Measurements from ENCODE around the gene MRPS25. TPM values are rescaled to one million over a fixed set of nuclear protein-coding genes. Genes with fewer than 3 reads are reported as not detected.

Gene MRPS25
- total and polyA plus RNA-seq, 2 experiments from 2014 or later = 47.9 to 75.0 TPM

DNA sequence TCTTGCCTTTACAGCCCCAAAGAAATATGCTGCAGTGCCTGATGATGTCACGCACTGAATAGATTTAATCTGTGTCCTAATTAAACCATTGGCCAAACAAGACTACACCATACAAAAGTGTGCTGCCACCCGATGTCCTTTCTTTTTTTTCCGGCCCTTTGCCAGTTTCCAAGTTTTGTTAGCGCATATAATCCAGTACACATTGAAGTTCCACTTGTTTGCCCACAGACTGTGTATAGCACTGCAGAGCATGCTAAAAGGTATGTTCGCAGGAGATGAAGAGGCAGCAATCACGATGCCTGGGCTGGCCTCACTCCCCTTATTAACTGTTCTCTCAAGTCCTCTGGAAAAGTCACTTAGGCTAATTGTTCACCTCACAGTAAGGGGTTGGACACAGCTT, 26.8 kb downstream of the MRPS25 start:
- Histone ChIP-seq H3K4me1 (ENCODE audit: insufficient read depth) (no peaks in the 10 kb centered on the region), H3K79me2 (replicated peaks; ENCODE audit: insufficient read depth) (no peaks in the 10 kb centered on the region), H3K36me3 (ENCODE audit: insufficient read depth) (peaks cover 17% of the 10 kb centered on the region), H3K27me3 (ENCODE audit: insufficient read depth) (no peaks in the 10 kb centered on the region), H4K20me1 (replicated peaks; ENCODE audit: insufficient read depth) (peaks cover 7% of the 10 kb centered on the region; the same call in 1 of the 2 replicates), H3F3A (replicated peaks; ENCODE audit: low read depth) (0 out of 2 replicates have a peak, but pooled peaks cover 2% of the 10 kb centered on the region), H3K27ac (ENCODE audit: low read depth) (no peak overlapping the region), H3K4me3 (no peak overlapping the region), H3K4me2 (no peak overlapping the region), H2AFZ (no peak overlapping the region), H3K9me2 (ENCODE audit: insufficient read depth) (no peaks in the 10 kb centered on the region)
- Mint-ChIP-seq H3K27me3 (ENCODE audit: insufficient read depth, low read depth, poor library complexity) (peaks cover 5% of the 10 kb centered on the region), H3K36me3 (ENCODE audit: low read depth) (peaks cover 82% of the 10 kb centered on the region), H3K27ac (no peak overlapping the region), H3K9me3 (no peaks in the 10 kb centered on the region), H3K4me1 (no peaks in the 10 kb centered on the region), H3K4me3 (no peak overlapping the region)
- ATAC-seq (no peak), DNase-seq (ENCODE audit: low spot score) (no peak)
- TF ChIP-seq ZNF331 (CRISPR knock-in tag; IDR thresholded peaks at IDR 0.05; ENCODE audit: low read depth) (no peak), CREB1 (CRISPR knock-in tag; IDR thresholded peaks at IDR 0.05; ENCODE audit: low read depth) (no peak), EZH2phosphoT487 (IDR thresholded peaks at IDR 0.05; ENCODE audit: unreplicated experiment) (no peak), EZH2 (IDR thresholded peaks at IDR 0.05; ENCODE audit: low read depth, unreplicated experiment) (no peak), NANOG (IDR thresholded peaks at IDR 0.05; ENCODE audit: borderline replicate concordance) (no peak), POLR2AphosphoS5 (IDR thresholded peaks at IDR 0.05; ENCODE audit: low read depth) (no peak), STAT1 (IDR thresholded peaks at IDR 0.05; ENCODE audit: unreplicated experiment) (no peak), CTCF (conservative IDR thresholded peaks at IDR 0.05; ENCODE audit: low read depth in 2 of 2) (no peak)
- TF ChIP-seq, protein P1, sequence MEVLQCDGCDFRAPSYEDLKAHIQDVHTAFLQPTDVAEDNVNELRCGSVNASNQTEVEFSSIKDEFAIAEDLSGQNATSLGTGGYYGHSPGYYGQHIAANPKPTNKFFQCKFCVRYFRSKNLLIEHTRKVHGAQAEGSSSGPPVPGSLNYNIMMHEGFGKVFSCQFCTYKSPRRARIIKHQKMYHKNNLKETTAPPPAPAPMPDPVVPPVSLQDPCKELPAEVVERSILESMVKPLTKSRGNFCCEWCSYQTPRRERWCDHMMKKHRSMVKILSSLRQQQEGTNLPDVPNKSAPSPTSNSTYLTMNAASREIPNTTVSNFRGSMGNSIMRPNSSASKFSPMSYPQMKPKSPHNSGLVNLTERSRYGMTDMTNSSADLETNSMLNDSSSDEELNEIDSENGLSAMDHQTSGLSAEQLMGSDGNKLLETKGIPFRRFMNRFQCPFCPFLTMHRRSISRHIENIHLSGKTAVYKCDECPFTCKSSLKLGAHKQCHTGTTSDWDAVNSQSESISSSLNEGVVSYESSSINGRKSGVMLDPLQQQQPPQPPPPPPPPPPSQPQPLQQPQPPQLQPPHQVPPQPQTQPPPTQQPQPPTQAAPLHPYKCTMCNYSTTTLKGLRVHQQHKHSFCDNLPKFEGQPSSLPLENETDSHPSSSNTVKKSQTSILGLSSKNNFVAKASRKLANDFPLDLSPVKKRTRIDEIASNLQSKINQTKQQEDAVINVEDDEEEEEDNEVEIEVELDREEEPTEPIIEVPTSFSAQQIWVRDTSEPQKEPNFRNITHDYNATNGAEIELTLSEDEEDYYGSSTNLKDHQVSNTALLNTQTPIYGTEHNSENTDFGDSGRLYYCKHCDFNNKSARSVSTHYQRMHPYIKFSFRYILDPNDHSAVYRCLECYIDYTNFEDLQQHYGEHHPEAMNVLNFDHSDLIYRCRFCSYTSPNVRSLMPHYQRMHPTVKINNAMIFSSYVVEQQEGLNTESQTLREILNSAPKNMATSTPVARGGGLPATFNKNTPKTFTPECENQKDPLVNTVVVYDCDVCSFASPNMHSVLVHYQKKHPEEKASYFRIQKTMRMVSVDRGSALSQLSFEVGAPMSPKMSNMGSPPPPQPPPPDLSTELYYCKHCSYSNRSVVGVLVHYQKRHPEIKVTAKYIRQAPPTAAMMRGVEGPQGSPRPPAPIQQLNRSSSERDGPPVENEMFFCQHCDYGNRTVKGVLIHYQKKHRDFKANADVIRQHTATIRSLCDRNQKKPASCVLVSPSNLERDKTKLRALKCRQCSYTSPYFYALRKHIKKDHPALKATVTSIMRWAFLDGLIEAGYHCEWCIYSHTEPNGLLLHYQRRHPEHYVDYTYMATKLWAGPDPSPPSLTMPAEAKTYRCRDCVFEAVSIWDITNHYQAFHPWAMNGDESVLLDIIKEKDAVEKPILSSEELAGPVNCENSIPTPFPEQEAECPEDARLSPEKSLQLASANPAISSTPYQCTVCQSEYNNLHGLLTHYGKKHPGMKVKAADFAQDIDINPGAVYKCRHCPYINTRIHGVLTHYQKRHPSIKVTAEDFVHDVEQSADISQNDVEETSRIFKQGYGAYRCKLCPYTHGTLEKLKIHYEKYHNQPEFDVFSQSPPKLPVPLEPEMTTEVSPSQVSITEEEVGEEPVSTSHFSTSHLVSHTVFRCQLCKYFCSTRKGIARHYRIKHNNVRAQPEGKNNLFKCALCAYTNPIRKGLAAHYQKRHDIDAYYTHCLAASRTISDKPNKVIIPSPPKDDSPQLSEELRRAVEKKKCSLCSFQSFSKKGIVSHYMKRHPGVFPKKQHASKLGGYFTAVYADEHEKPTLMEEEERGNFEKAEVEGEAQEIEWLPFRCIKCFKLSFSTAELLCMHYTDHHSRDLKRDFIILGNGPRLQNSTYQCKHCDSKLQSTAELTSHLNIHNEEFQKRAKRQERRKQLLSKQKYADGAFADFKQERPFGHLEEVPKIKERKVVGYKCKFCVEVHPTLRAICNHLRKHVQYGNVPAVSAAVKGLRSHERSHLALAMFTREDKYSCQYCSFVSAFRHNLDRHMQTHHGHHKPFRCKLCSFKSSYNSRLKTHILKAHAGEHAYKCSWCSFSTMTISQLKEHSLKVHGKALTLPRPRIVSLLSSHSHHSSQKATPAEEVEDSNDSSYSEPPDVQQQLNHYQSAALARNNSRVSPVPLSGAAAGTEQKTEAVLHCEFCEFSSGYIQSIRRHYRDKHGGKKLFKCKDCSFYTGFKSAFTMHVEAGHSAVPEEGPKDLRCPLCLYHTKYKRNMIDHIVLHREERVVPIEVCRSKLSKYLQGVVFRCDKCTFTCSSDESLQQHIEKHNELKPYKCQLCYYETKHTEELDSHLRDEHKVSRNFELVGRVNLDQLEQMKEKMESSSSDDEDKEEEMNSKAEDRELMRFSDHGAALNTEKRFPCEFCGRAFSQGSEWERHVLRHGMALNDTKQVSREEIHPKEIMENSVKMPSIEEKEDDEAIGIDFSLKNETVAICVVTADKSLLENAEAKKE (CRISPR knock-in tag; IDR thresholded peaks at IDR 0.05) = no peak
- TF ChIP-seq, protein P2, sequence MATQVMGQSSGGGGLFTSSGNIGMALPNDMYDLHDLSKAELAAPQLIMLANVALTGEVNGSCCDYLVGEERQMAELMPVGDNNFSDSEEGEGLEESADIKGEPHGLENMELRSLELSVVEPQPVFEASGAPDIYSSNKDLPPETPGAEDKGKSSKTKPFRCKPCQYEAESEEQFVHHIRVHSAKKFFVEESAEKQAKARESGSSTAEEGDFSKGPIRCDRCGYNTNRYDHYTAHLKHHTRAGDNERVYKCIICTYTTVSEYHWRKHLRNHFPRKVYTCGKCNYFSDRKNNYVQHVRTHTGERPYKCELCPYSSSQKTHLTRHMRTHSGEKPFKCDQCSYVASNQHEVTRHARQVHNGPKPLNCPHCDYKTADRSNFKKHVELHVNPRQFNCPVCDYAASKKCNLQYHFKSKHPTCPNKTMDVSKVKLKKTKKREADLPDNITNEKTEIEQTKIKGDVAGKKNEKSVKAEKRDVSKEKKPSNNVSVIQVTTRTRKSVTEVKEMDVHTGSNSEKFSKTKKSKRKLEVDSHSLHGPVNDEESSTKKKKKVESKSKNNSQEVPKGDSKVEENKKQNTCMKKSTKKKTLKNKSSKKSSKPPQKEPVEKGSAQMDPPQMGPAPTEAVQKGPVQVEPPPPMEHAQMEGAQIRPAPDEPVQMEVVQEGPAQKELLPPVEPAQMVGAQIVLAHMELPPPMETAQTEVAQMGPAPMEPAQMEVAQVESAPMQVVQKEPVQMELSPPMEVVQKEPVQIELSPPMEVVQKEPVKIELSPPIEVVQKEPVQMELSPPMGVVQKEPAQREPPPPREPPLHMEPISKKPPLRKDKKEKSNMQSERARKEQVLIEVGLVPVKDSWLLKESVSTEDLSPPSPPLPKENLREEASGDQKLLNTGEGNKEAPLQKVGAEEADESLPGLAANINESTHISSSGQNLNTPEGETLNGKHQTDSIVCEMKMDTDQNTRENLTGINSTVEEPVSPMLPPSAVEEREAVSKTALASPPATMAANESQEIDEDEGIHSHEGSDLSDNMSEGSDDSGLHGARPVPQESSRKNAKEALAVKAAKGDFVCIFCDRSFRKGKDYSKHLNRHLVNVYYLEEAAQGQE (IDR thresholded peaks at IDR 0.05; ENCODE audit: unreplicated experiment) = no peak
- TF ChIP-seq, protein P3, sequence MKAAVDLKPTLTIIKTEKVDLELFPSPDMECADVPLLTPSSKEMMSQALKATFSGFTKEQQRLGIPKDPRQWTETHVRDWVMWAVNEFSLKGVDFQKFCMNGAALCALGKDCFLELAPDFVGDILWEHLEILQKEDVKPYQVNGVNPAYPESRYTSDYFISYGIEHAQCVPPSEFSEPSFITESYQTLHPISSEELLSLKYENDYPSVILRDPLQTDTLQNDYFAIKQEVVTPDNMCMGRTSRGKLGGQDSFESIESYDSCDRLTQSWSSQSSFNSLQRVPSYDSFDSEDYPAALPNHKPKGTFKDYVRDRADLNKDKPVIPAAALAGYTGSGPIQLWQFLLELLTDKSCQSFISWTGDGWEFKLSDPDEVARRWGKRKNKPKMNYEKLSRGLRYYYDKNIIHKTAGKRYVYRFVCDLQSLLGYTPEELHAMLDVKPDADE (IDR thresholded peaks at IDR 0.05) = no peak

All from GM23338 (cell line).